ENCODE measurements around the gene LMX1A. TPM values are rescaled to one million over a fixed set of nuclear protein-coding genes. Genes with fewer than 3 reads are reported as not detected.

The LMX1A gene
- polyA plus RNA-seq, 1 donor from 2014 or later: not detected

- Mint-ChIP-seq H3K4me3 (peak overlapping the region in 3 of 4 donors; percentile 47 to 83 (median 73)), H3K27ac (peak overlapping the region in 1 of 3 donors; percentile 35), H3K36me3 (peaks cover 4% of the 10 kb centered on the region), H3K4me1 (peaks cover 9 to 12% (median 10%) of the 10 kb centered on the region in 3 donors), H3K9me3 (peaks cover 0 to 4% (median 0%) of the 10 kb centered on the region in 3 donors), H3K27me3 (peaks cover 42% of the 10 kb centered on the region)
Measured at GRCh38 chr1:165376811-165377311, 20.3 kb upstream of the LMX1A start.

- peaks cover 43% of the 10 kb centered on the region for H3K27me3 Mint-ChIP-seq
- H3K9me3 Mint-ChIP-seq: peaks cover 0 to 4% (median 0%) of the 10 kb centered on the region in 3 donors
- H3K36me3 Mint-ChIP-seq: peaks cover 4% of the 10 kb centered on the region
- peaks cover 9 to 12% (median 10%) of the 10 kb centered on the region in 3 donors for H3K4me1 Mint-ChIP-seq
- H3K27ac Mint-ChIP-seq: no peak overlapping the region
- peak overlapping the region in 3 of 4 donors; percentile 10 to 83 (median 75) for H3K4me3 Mint-ChIP-seq
Measured at GRCh38 chr1:165376041-165376810, 19.7 kb upstream of the LMX1A start.

- H3K4me1 Mint-ChIP-seq: peaks cover 9 to 12% (median 10%) of the 10 kb centered on the region in 3 donors
- H3K27ac Mint-ChIP-seq: no peak overlapping the region
- peaks cover 0 to 4% (median 0%) of the 10 kb centered on the region in 3 donors for H3K9me3 Mint-ChIP-seq
- peaks cover 47% of the 10 kb centered on the region for H3K27me3 Mint-ChIP-seq
- H3K36me3 Mint-ChIP-seq: peaks cover 4% of the 10 kb centered on the region
- no peak overlapping the region for H3K4me3 Mint-ChIP-seq
Measured at GRCh38 chr1:165375623-165376022, 19.1 kb upstream of the LMX1A start.

GRCh38 chr1:165371588-165372225 is 15.2 kb upstream of the LMX1A start:
- H3K27ac Mint-ChIP-seq: no peak overlapping the region
- peaks cover 4 to 6% (median 5%) of the 10 kb centered on the region in 3 donors for H3K4me1 Mint-ChIP-seq
- H3K9me3 Mint-ChIP-seq: peaks cover 0 to 2% (median 0%) of the 10 kb centered on the region in 3 donors
- H3K36me3 Mint-ChIP-seq: peaks cover under 1% of the 10 kb centered on the region
- peaks cover 54% of the 10 kb centered on the region for H3K27me3 Mint-ChIP-seq
- no peak overlapping the region for H3K4me3 Mint-ChIP-seq

GRCh38 chr1:165369255-165369848 is 12.8 kb upstream of the LMX1A start:
- Mint-ChIP-seq H3K4me3 (no peak overlapping the region), H3K36me3 (no peaks in the 10 kb centered on the region), H3K9me3 (no peaks in the 10 kb centered on the region), H3K4me1 (peaks cover 0 to 4% (median 0%) of the 10 kb centered on the region in 3 donors), H3K27ac (no peak overlapping the region), H3K27me3 (peaks cover 50% of the 10 kb centered on the region)

- no peak overlapping the region for H3K4me3 Mint-ChIP-seq
- H3K27ac Mint-ChIP-seq: peak overlapping the region in 2 of 3 donors; percentile 33 to 43
- peaks cover 43% of the 10 kb centered on the region for H3K27me3 Mint-ChIP-seq
- no peaks in the 10 kb centered on the region for H3K9me3 Mint-ChIP-seq
- H3K4me1 Mint-ChIP-seq: peaks cover 0 to 4% (median 0%) of the 10 kb centered on the region in 3 donors
- H3K36me3 Mint-ChIP-seq: no peaks in the 10 kb centered on the region
Measured at GRCh38 chr1:165367375-165367993, 11.0 kb upstream of the LMX1A start.

- peaks cover 0 to 4% (median 0%) of the 10 kb centered on the region in 3 donors for H3K4me1 Mint-ChIP-seq
- peaks cover 34% of the 10 kb centered on the region for H3K27me3 Mint-ChIP-seq
- H3K9me3 Mint-ChIP-seq: no peaks in the 10 kb centered on the region
- no peak overlapping the region for H3K27ac Mint-ChIP-seq
- no peaks in the 10 kb centered on the region for H3K36me3 Mint-ChIP-seq
- no peak overlapping the region for H3K4me3 Mint-ChIP-seq
Measured at GRCh38 chr1:165365341-165365740, 8.8 kb upstream of the LMX1A start.

GRCh38 chr1:165364568-165365133 is 8.1 kb upstream of the LMX1A start:
- H3K27ac Mint-ChIP-seq: no peak overlapping the region
- peaks cover 0 to 4% (median 0%) of the 10 kb centered on the region in 3 donors for H3K4me1 Mint-ChIP-seq
- H3K36me3 Mint-ChIP-seq: no peaks in the 10 kb centered on the region
- H3K9me3 Mint-ChIP-seq: no peaks in the 10 kb centered on the region
- no peak overlapping the region for H3K4me3 Mint-ChIP-seq
- peaks cover 39% of the 10 kb centered on the region for H3K27me3 Mint-ChIP-seq

GRCh38 chr1:165356876-165357275 is 361 bp upstream of the LMX1A start:
- Mint-ChIP-seq H3K27ac (no peak overlapping the region), H3K4me1 (peaks cover 0 to 6% (median 2%) of the 10 kb centered on the region in 3 donors), H3K4me3 (peak overlapping the region in 1 of 4 donors; percentile 57), H3K9me3 (no peaks in the 10 kb centered on the region), H3K36me3 (no peaks in the 10 kb centered on the region), H3K27me3 (peaks cover 57% of the 10 kb centered on the region)

GRCh38 chr1:165355139-165355976 is 1.2 kb downstream of the LMX1A start:
- Mint-ChIP-seq H3K9me3 (no peaks in the 10 kb centered on the region), H3K27ac (no peak overlapping the region), H3K36me3 (no peaks in the 10 kb centered on the region), H3K27me3 (peaks cover 66% of the 10 kb centered on the region), H3K4me3 (peak overlapping the region in 2 of 4 donors; percentile 63 to 77), H3K4me1 (peaks cover 0 to 7% (median 2%) of the 10 kb centered on the region in 3 donors)

GRCh38 chr1:165354739-165355138 is 1.8 kb downstream of the LMX1A start:
- no peaks in the 10 kb centered on the region for H3K36me3 Mint-ChIP-seq
- no peaks in the 10 kb centered on the region for H3K9me3 Mint-ChIP-seq
- no peak overlapping the region for H3K27ac Mint-ChIP-seq
- H3K4me1 Mint-ChIP-seq: peaks cover 0 to 7% (median 2%) of the 10 kb centered on the region in 3 donors
- H3K27me3 Mint-ChIP-seq: peaks cover 64% of the 10 kb centered on the region
- H3K4me3 Mint-ChIP-seq: no peak overlapping the region

- H3K27ac Mint-ChIP-seq: no peak overlapping the region
- peaks cover 64% of the 10 kb centered on the region for H3K27me3 Mint-ChIP-seq
- H3K36me3 Mint-ChIP-seq: no peaks in the 10 kb centered on the region
- H3K4me1 Mint-ChIP-seq: peaks cover 0 to 7% (median 2%) of the 10 kb centered on the region in 3 donors
- peak overlapping the region in 1 of 4 donors; percentile 56 for H3K4me3 Mint-ChIP-seq
- H3K9me3 Mint-ChIP-seq: no peaks in the 10 kb centered on the region
Measured at GRCh38 chr1:165353731-165354671, 2.5 kb downstream of the LMX1A start.

Measured in IgD-negative memory B cell (primary cell).